HepG2 (cell line): Measurements from ENCODE around the gene KIF2C. TPM values are rescaled to one million over a fixed set of nuclear protein-coding genes. Genes with fewer than 3 reads are reported as not detected.

ENCODE experiments used
- ATAC-seq: fragments of 200-7000 bp; cut with Tn5 transposase; 3 replicates; pipeline ENCODE4 v1.9.1; 2020; ENCODE audit warnings: mild to moderate bottlenecking, moderate library complexity
- BruUV-seq: library from RNA; stranded (reverse); fragments of 400-500 nt; replicated peaks from 2 replicates; lab custom pipeline; 2021; lab: Mats Ljungman, UMichigan
- CTCF ChIA-PET: fragments of 300-600 bp; formaldehyde crosslinking; extraction: SDS; loops from one replicate; lab custom pipeline; 2021; ENCODE audit warnings: low total read pairs, inconsistent platforms, low intra/inter-chr PET ratio; lab: Yijun Ruan, JAX
- POLR2A ChIA-PET: fragments of 350-600 bp; sonication (Branson Sonifier 250); formaldehyde crosslinking; loops from one replicate; lab custom pipeline; 2020; ENCODE audit warnings: antibody characterized with exemption, inconsistent platforms; lab: Yijun Ruan, JAX
- DNase-seq: peaks from one replicate; pipeline ENCODE4 v3.0.0-alpha.2; 2015; ENCODE audit warnings: low spot score
- FAIRE-seq: peaks from 3 replicates; lab custom pipeline; 2011; peaks lifted over from hg19 to GRCh38; lab: Jason Lieb, UNC
- H2AFZ ChIP-seq: one replicate; pipeline ENCODE4 v1.6.1; 2011; ENCODE audit warnings: low read length, inconsistent platforms
- H3K27ac ChIP-seq: fragments of 300-600 bp; 3 replicates; pipeline ENCODE4 v1.8.0; 2011; ENCODE audit warnings: mixed run types, mild to moderate bottlenecking, mixed read lengths, low read length, inconsistent platforms; ENCODE audit not compliant: insufficient read depth; ENCODE audit errors: extremely low read length
- H3K27me3 ChIP-seq, 2 experiments: fragments of 200-600 bp in 1 of 2; 2 replicates in 1 of 2; 3 replicates in 1 of 2; pipeline versions ENCODE4 v1.6.0 to v1.8.0; 2011; ENCODE audit warnings: low read length in 2 of 2, mild to moderate bottlenecking in 2 of 2, moderate library complexity in 2 of 2, inconsistent platforms in 1 of 2; ENCODE audit not compliant: insufficient read depth in 2 of 2, control insufficient read depth in 1 of 2
- H3K36me3 ChIP-seq, 2 experiments: fragments of 200-600 bp in 1 of 2; replicated peaks in 1 of 2; 2 replicates in 1 of 2; 3 replicates in 1 of 2; pipeline versions ENCODE4 v1.5.1 to v1.8.0; 2011; ENCODE audit warnings: low read length in 2 of 2, inconsistent platforms in 1 of 2; ENCODE audit not compliant: insufficient read depth in 2 of 2, control insufficient read depth in 1 of 2
- H3K4me1 ChIP-seq: 2 replicates; pipeline ENCODE4 v1.5.1; 2012; ENCODE audit warnings: low read length, inconsistent platforms; ENCODE audit not compliant: insufficient read depth
- H3K4me2 ChIP-seq: 2 replicates; pipeline ENCODE4 v1.6.0; 2011; ENCODE audit warnings: low read depth, low read length, inconsistent platforms
- H3K4me3 ChIP-seq, 3 experiments: fragments of 200-600 bp in 1 of 3; sonication (generic), shearing (Covaris generic) in 1 of 3; replicated peaks in 1 of 3; 2 replicates each; pipeline ENCODE4 v1.5.1; 2011 to 2016; ENCODE audit warnings: low read length in 3 of 3, inconsistent platforms in 2 of 3, low read depth in 2 of 3, mild to moderate bottlenecking in 2 of 3, control low read depth in 1 of 3, mixed read lengths in 1 of 3; ENCODE audit not compliant: insufficient read depth in 1 of 3
- H3K79me2 ChIP-seq: one replicate; pipeline ENCODE4 v1.6.1; 2011; ENCODE audit warnings: low read length, inconsistent platforms; ENCODE audit not compliant: insufficient read depth
- H3K9ac ChIP-seq: 2 replicates; pipeline ENCODE4 v1.6.0; 2011; ENCODE audit warnings: mild to moderate bottlenecking, low read depth, low read length, inconsistent platforms; ENCODE audit not compliant: insufficient read depth
- H3K9me3 ChIP-seq: 2 replicates; pipeline ENCODE4 v1.5.1; 2012; ENCODE audit warnings: mild to moderate bottlenecking, low read length
- H4K20me1 ChIP-seq: 2 replicates; pipeline ENCODE4 v1.6.0; 2011; ENCODE audit warnings: inconsistent platforms, mild to moderate bottlenecking, low read length, moderate library complexity; ENCODE audit not compliant: insufficient read depth
- ARHGAP35 ChIP-seq: sonication (generic); formaldehyde crosslinking; IDR thresholded peaks from 2 replicates; pipeline ENCODE4 v1.9.0; 2022; ENCODE audit warnings: mild to moderate bottlenecking, inconsistent platforms, moderate library complexity, missing genetic modification reagents, borderline replicate concordance
- ATF3 ChIP-seq: sonication (generic); formaldehyde crosslinking; IDR thresholded peaks from 2 replicates; pipeline ENCODE4 v1.4.0; 2020; ENCODE audit warnings: missing genetic modification reagents
- BCLAF1 ChIP-seq: fragments of 450-650 bp; IDR thresholded peaks from 2 replicates; pipeline ENCODE4 v1.6.1; 2017; ENCODE audit warnings: mild to moderate bottlenecking
- IKZF5 ChIP-seq: IDR thresholded peaks from 2 replicates; pipeline ENCODE4 v1.6.1; 2018; ENCODE audit warnings: missing genetic modification reagents, mild to moderate bottlenecking, missing compliant biosample characterization
- SCMH1 ChIP-seq: sonication (generic); formaldehyde crosslinking; IDR thresholded peaks from 2 replicates; pipeline ENCODE4 v1.9.0; 2021; ENCODE audit warnings: missing genetic modification reagents, mild to moderate bottlenecking, borderline replicate concordance
- SIN3A ChIP-seq: IDR thresholded peaks from 2 replicates; pipeline ENCODE4 v1.6.1; 2011; ENCODE audit warnings: low read depth, mild to moderate bottlenecking, control low read depth, low read length, borderline replicate concordance
- ZFP90 ChIP-seq: sonication (generic); formaldehyde crosslinking; IDR thresholded peaks from 2 replicates; pipeline ENCODE4 v1.8.0; 2022; ENCODE audit warnings: missing genetic modification reagents, mild to moderate bottlenecking, inconsistent platforms, borderline replicate concordance
- ZNF580 ChIP-seq: IDR thresholded peaks from 2 replicates; pipeline ENCODE4 v1.6.1; 2016; ENCODE audit warnings: low read depth, borderline replicate concordance
- WGBS: methylation state at CpG from one replicate; pipeline ENCODE4 v1.1.6; 2017; ENCODE audit warnings: low lambda C conversion rate; 5-methylcytosine and 5-hydroxymethylcytosine counted together
- in situ Hi-C: cut with HindIII; loops from 2 replicates; pipeline ENCODE4 v1.10.0; 2017; ENCODE audit warnings: low pct_unique_long_range_greater_than_20kb; ENCODE audit not compliant: extremely low pct_ligation_motif_present
- intact Hi-C: fragments of 100-400 bp; cut with micrococcal nuclease; formaldehyde crosslinking; loops from one replicate; pipeline ENCODE4 v1.10.0; 2022; ENCODE audit not compliant: unreplicated experiment
- polyA plus RNA-seq, 8 experiments: library from polyadenylated mRNA; depleted of rRNA in 3 of 8; stranded (reverse) in 7 of 8; unstranded in 1 of 8; fragments of >200 nt; fragmentation: Illumina TruSeq in 4 of 8; extraction: Trizol in 4 of 8; gene quantifications; 2 replicates each; pipeline versions ENCODE4 v1.2.1 to v1.2.3, GENCODE V29; 2011 to 2016; ENCODE audit warnings: low read depth in 4 of 8, missing spikeins in 1 of 8, mixed read lengths in 1 of 8; ENCODE audit not compliant: insufficient read depth in 1 of 8
- total RNA-seq, 5 experiments: library from RNA; depleted of rRNA; stranded (reverse); fragments of >200 nt; fragmentation: Illumina TruSeq; extraction: Trizol; gene quantifications; 2 replicates each; pipeline ENCODE4 v1.2.3, GENCODE V29; 2016; ENCODE audit warnings: low read depth in 1 of 5

The KIF2C gene
- total and polyA plus RNA-seq, 2 of the 13 experiments (the other 11 are each of a cell fraction or from before 2014, with no cell fraction given): 29.7 to 53.7 TPM

GRCh38 chr1:44723496-44724295 is 15.9 kb upstream of the KIF2C start (continued):
- TF ChIP-seq ZFP90 (CRISPR knock-in tag) (no peak), ARHGAP35 (CRISPR knock-in tag) (no peak)

GRCh38 chr1:44724296-44724954 is 15.2 kb upstream of the KIF2C start:
- Histone ChIP-seq H3K27ac (no peak overlapping the region), H3K4me1 (peaks cover 47% of the 10 kb centered on the region), H3K79me2 (no peaks in the 10 kb centered on the region), H3K9ac (no peak overlapping the region), H3K4me2 (no peak overlapping the region), H3K9me3 (no peaks in the 10 kb centered on the region), H3K36me3 (no peaks in the 10 kb centered on the region), H4K20me1 (no peaks in the 10 kb centered on the region), H3K27me3 (no peaks in the 10 kb centered on the region), H2AFZ (no peak overlapping the region), H3K4me3 (no peak overlapping the region)
- TF ChIP-seq SIN3A (no peak), IKZF5 (CRISPR knock-in tag) (no peak), ATF3 (CRISPR knock-in tag) (no peak), BCLAF1 (no peak), SCMH1 (CRISPR knock-in tag) (no peak), ZNF580 (CRISPR knock-in tag) (no peak)
- in situ Hi-C loops: no loop called here
- ChIA-PET CTCF (no interaction called here), POLR2A (interaction anchor here (0.7 kb wide), 1 partner anchor 95 kb away, joined by 3 read pairs; no protein-coding TSS in a partner anchor)
- WGBS: 96% methylated on average over 11 of the region's 64 CpGs
- FAIRE-seq (no peak), DNase-seq (no peak), ATAC-seq (no peak)
- no TSS peak for BruUV-seq
- intact Hi-C loops: no loop called here
